HepG2 (cell line): Measurements from ENCODE around the gene CTNNBIP1. TPM values are rescaled to one million over a fixed set of nuclear protein-coding genes. Genes with fewer than 3 reads are reported as not detected.

Experiments
- AKAP8 ChIP-seq: sonication (generic); formaldehyde crosslinking; IDR thresholded peaks from 2 replicates; pipeline ENCODE4 v1.5.1; 2020; ENCODE audit warnings: mild to moderate bottlenecking, missing genetic modification reagents
- CREBL2 ChIP-seq: sonication (generic); formaldehyde crosslinking; IDR thresholded peaks from 2 replicates; pipeline ENCODE4 v1.8.1; 2023; ENCODE audit warnings: missing genetic modification reagents, mild to moderate bottlenecking, borderline replicate concordance
- FOXC1 ChIP-seq: sonication (generic); formaldehyde crosslinking; IDR thresholded peaks from 2 replicates; pipeline ENCODE4 v1.8.0; 2022; ENCODE audit warnings: mild to moderate bottlenecking, missing genetic modification reagents, borderline replicate concordance
- HMG20A ChIP-seq: IDR thresholded peaks from 2 replicates; pipeline ENCODE4 v1.6.1; 2016; ENCODE audit warnings: borderline replicate concordance
- MNT ChIP-seq: fragments of 450-650 bp; IDR thresholded peaks from 2 replicates; pipeline ENCODE4 v1.6.1; 2016
- REPIN1 ChIP-seq: sonication (generic); formaldehyde crosslinking; IDR thresholded peaks from 2 replicates; pipeline ENCODE4 v1.8.0; 2022; ENCODE audit warnings: missing genetic modification reagents, low read depth, mild to moderate bottlenecking, borderline replicate concordance
- REST ChIP-seq, 2 experiments: IDR thresholded peaks; 2 replicates each; pipeline ENCODE4 v1.6.1; 2011 to 2012; ENCODE audit warnings: low read length in 2 of 2, borderline replicate concordance in 1 of 2, low read depth in 1 of 2, mild to moderate bottlenecking in 1 of 2, moderate library complexity in 1 of 2
- SALL1 ChIP-seq: sonication (generic); formaldehyde crosslinking; IDR thresholded peaks from 2 replicates; pipeline ENCODE4 v1.8.0; 2022; ENCODE audit warnings: mild to moderate bottlenecking, missing genetic modification reagents
- SATB2 ChIP-seq: sonication (generic); formaldehyde crosslinking; IDR thresholded peaks from 2 replicates; pipeline ENCODE4 v1.5.0; 2020; ENCODE audit warnings: missing genetic modification reagents
- SIN3A ChIP-seq: IDR thresholded peaks from 2 replicates; pipeline ENCODE4 v1.6.1; 2011; ENCODE audit warnings: low read depth, mild to moderate bottlenecking, control low read depth, low read length, borderline replicate concordance
- U2AF2 ChIP-seq: fragments of 200-400 bp; formaldehyde crosslinking; IDR thresholded peaks from 2 replicates; pipeline ENCODE4 v1.6.1; 2017; ENCODE audit warnings: low read depth, mild to moderate bottlenecking, low read length
- ZBED4 ChIP-seq: sonication (generic); formaldehyde crosslinking; IDR thresholded peaks from 2 replicates; pipeline ENCODE4 v1.4.0; 2020; ENCODE audit warnings: missing genetic modification reagents, borderline replicate concordance
- ZBTB20 ChIP-seq: sonication (generic); formaldehyde crosslinking; IDR thresholded peaks from 2 replicates; pipeline ENCODE4 v1.8.1; 2023; ENCODE audit warnings: missing genetic modification reagents, low read depth, mild to moderate bottlenecking, borderline replicate concordance
- ZFP90 ChIP-seq: sonication (generic); formaldehyde crosslinking; IDR thresholded peaks from 2 replicates; pipeline ENCODE4 v1.8.0; 2022; ENCODE audit warnings: missing genetic modification reagents, mild to moderate bottlenecking, inconsistent platforms, borderline replicate concordance
- ZNF33B ChIP-seq: sonication (generic); formaldehyde crosslinking; IDR thresholded peaks from 2 replicates; pipeline ENCODE4 v1.5.1; 2020; ENCODE audit warnings: mild to moderate bottlenecking, missing genetic modification reagents
- ZNF546 ChIP-seq: sonication (generic); formaldehyde crosslinking; conservative IDR thresholded peaks from 2 replicates; pipeline ENCODE4 v1.8.1; 2023; ENCODE audit warnings: mild to moderate bottlenecking, missing genetic modification reagents
- ZNF569 ChIP-seq: sonication (generic); formaldehyde crosslinking; IDR thresholded peaks from 2 replicates; pipeline ENCODE4 v1.5.0; 2020; ENCODE audit warnings: mild to moderate bottlenecking, missing genetic modification reagents, moderate library complexity, borderline replicate concordance
- ZSCAN21 ChIP-seq: sonication (generic); formaldehyde crosslinking; IDR thresholded peaks from 2 replicates; pipeline ENCODE4 v1.8.0; 2022; ENCODE audit warnings: mild to moderate bottlenecking, missing genetic modification reagents, moderate library complexity, borderline replicate concordance
- polyA plus RNA-seq, 8 experiments: library from polyadenylated mRNA; depleted of rRNA in 3 of 8; stranded (reverse) in 7 of 8; unstranded in 1 of 8; fragments of >200 nt; fragmentation: Illumina TruSeq in 4 of 8; extraction: Trizol in 4 of 8; gene quantifications; 2 replicates each; pipeline versions ENCODE4 v1.2.1 to v1.2.3, GENCODE V29; 2011 to 2016; ENCODE audit warnings: low read depth in 4 of 8, missing spikeins in 1 of 8, mixed read lengths in 1 of 8; ENCODE audit not compliant: insufficient read depth in 1 of 8
- total RNA-seq, 5 experiments: library from RNA; depleted of rRNA; stranded (reverse); fragments of >200 nt; fragmentation: Illumina TruSeq; extraction: Trizol; gene quantifications; 2 replicates each; pipeline ENCODE4 v1.2.3, GENCODE V29; 2016; ENCODE audit warnings: low read depth in 1 of 5

The CTNNBIP1 gene
- total and polyA plus RNA-seq, 2 of the 13 experiments (the other 11 are each of a cell fraction or from before 2014, with no cell fraction given): 71.7 to 83.0 TPM

GRCh38 chr1:9942939-9943788, 33.1 kb upstream of the CTNNBIP1 start, which contains the start of the genes LZIC and NMNAT1 (continued):
- peak in 1 of 2 experiments; percentile 62; a peak in 2 of 4 replicates for TF ChIP-seq REST (IDR thresholded peaks at IDR 0.05; ENCODE audit: borderline replicate concordance in 1 of 2, low read depth in 1 of 2, low read length in 2 of 2)
- peak; percentile 48 for TF ChIP-seq HMG20A
- TF ChIP-seq ZNF546 (CRISPR knock-in tag): peak; percentile 46; the same call in 1 of the 2 replicates
- TF ChIP-seq ZNF569 (CRISPR knock-in tag): no peak
- peak; percentile 87; the same call in 1 of the 2 replicates for TF ChIP-seq ZSCAN21 (CRISPR knock-in tag)
- no peak for TF ChIP-seq MNT
- TF ChIP-seq FOXC1 (CRISPR knock-in tag): peak; percentile 92; the same call in 1 of the 2 replicates
- peak; percentile 59; the same call in 1 of the 2 replicates for TF ChIP-seq SALL1
- TF ChIP-seq AKAP8 (CRISPR knock-in tag): no peak
- TF ChIP-seq SIN3A: peak; percentile 86; the same call in 1 of the 2 replicates
- TF ChIP-seq U2AF2: peak; percentile 23; the same call in 1 of the 2 replicates
- TF ChIP-seq ZBED4 (CRISPR knock-in tag): peak; percentile 86
- peak; percentile 90 for TF ChIP-seq ZBTB20 (CRISPR knock-in tag)
- TF ChIP-seq ZNF33B: peak; percentile 80; the same call in 1 of the 2 replicates
- peak; percentile 56; the same call in 1 of the 2 replicates for TF ChIP-seq ZFP90 (CRISPR knock-in tag)
- no peak for TF ChIP-seq CREBL2 (CRISPR knock-in tag)
- peak; percentile 92; the same call in 1 of the 2 replicates for TF ChIP-seq REPIN1 (CRISPR knock-in tag)
- no peak for TF ChIP-seq SATB2 (CRISPR knock-in tag)
